ENCODE data around the gene HSD17B2.

- TF ChIP-seq TAF1 (IDR thresholded peaks at IDR 0.05; ENCODE audit: borderline replicate concordance, insufficient read depth, low read length), result no peak
- TF ChIP-seq POLR2AphosphoS5 (IDR thresholded peaks at IDR 0.05; ENCODE audit: low read depth, low read length), result no peak
- no peak for TF ChIP-seq REST (IDR thresholded peaks at IDR 0.05; ENCODE audit: insufficient read depth in 1 of 2, low read depth in 2 of 2, low read length in 2 of 2)
- TF ChIP-seq SIN3A (IDR thresholded peaks at IDR 0.05; ENCODE audit: borderline replicate concordance, insufficient read depth, low read length), result no peak
- no peak for TF ChIP-seq FOXP2 (optimal IDR thresholded peaks at IDR 0.05; ENCODE audit: borderline replicate concordance, extremely low read depth, extremely low read length, insufficient read depth)
These were observed 27.6 kb downstream of the HSD17B2 start for GRCh38 chr16:82062645-82063058.
